Measurements from ENCODE around the gene ROBO2.

- TF ChIP-seq CTCF (IDR thresholded peaks at IDR 0.05): no peak
- no peak for TF ChIP-seq ZFX (IDR thresholded peaks at IDR 0.05; ENCODE audit: borderline replicate concordance)
These were observed 644.2 kb downstream of the ROBO2 start for GRCh38 chr3:77684115-77684514.

All from 22Rv1 (cell line).